Endothelial cell of umbilical vein (primary cell): ENCODE measurements around the gene PRKAR1A.

Experiments
- CTCF ChIP-seq, 2 donors: IDR thresholded peaks; 1 replicate in 1 of 2; 2 replicates in 1 of 2; pipeline ENCODE4 v1.5.1; 2011; ENCODE audit warnings: low read length in 2 of 2, mild to moderate bottlenecking in 2 of 2, moderate library complexity in 2 of 2, control low read depth in 1 of 2, inconsistent platforms in 1 of 2, low read depth in 1 of 2; ENCODE audit not compliant: insufficient read depth in 1 of 2; ENCODE audit errors: extremely low read depth in 1 of 2
- JUN ChIP-seq: IDR thresholded peaks from 2 replicates; pipeline ENCODE4 v1.6.1; 2011; ENCODE audit warnings: borderline replicate concordance, low read depth; ENCODE audit not compliant: insufficient read length, insufficient read depth
- MAX ChIP-seq: IDR thresholded peaks from 2 replicates; pipeline ENCODE4 v1.6.1; 2011; ENCODE audit not compliant: insufficient read depth, insufficient read length
- POLR2A ChIP-seq: IDR thresholded peaks from 2 replicates; pipeline ENCODE4 v1.6.1; 2012; ENCODE audit warnings: low read depth, mild to moderate bottlenecking, control low read depth, low read length
- POLR2AphosphoS5 ChIP-seq: IDR thresholded peaks from 2 replicates; pipeline ENCODE4 v1.6.1; 2012; ENCODE audit warnings: low read depth, mild to moderate bottlenecking, control low read depth, low read length, moderate library complexity; ENCODE audit not compliant: insufficient read depth

- no peak for TF ChIP-seq CTCF (IDR thresholded peaks at IDR 0.05; ENCODE audit: extremely low read depth in 1 of 2, insufficient read depth in 1 of 2, low read depth in 1 of 2, low read length in 2 of 2)
- TF ChIP-seq POLR2AphosphoS5, result no peak
- no peak for TF ChIP-seq POLR2A
- no peak for TF ChIP-seq JUN
- no peak for TF ChIP-seq MAX
These were observed 60.1 kb downstream of the PRKAR1A start for GRCh38 chr17:68572138-68572842.
